Endometrial microvascular endothelial cells (primary cell): ENCODE results near the gene NAP1L1. TPM values are rescaled to one million over a fixed set of nuclear protein-coding genes. Genes with fewer than 3 reads are reported as not detected.

Experiments used
- in situ Hi-C: cut with HindIII; loops from 2 replicates; pipeline ENCODE4 v1.10.0; 2017; ENCODE audit warnings: low sequenced_read_pairs, low pct_unique_long_range_greater_than_20kb; ENCODE audit errors: inconsistent ontology term
- total RNA-seq: library from RNA; depleted of rRNA; stranded (reverse); fragments of >200 nt; gene quantifications from one replicate; pipeline ENCODE4 v1.2.3, GENCODE V29; 2015; ENCODE audit errors: inconsistent ontology term

The NAP1L1 gene, protein sequence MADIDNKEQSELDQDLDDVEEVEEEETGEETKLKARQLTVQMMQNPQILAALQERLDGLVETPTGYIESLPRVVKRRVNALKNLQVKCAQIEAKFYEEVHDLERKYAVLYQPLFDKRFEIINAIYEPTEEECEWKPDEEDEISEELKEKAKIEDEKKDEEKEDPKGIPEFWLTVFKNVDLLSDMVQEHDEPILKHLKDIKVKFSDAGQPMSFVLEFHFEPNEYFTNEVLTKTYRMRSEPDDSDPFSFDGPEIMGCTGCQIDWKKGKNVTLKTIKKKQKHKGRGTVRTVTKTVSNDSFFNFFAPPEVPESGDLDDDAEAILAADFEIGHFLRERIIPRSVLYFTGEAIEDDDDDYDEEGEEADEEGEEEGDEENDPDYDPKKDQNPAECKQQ
- total RNA-seq: 332 TPM

DNA sequence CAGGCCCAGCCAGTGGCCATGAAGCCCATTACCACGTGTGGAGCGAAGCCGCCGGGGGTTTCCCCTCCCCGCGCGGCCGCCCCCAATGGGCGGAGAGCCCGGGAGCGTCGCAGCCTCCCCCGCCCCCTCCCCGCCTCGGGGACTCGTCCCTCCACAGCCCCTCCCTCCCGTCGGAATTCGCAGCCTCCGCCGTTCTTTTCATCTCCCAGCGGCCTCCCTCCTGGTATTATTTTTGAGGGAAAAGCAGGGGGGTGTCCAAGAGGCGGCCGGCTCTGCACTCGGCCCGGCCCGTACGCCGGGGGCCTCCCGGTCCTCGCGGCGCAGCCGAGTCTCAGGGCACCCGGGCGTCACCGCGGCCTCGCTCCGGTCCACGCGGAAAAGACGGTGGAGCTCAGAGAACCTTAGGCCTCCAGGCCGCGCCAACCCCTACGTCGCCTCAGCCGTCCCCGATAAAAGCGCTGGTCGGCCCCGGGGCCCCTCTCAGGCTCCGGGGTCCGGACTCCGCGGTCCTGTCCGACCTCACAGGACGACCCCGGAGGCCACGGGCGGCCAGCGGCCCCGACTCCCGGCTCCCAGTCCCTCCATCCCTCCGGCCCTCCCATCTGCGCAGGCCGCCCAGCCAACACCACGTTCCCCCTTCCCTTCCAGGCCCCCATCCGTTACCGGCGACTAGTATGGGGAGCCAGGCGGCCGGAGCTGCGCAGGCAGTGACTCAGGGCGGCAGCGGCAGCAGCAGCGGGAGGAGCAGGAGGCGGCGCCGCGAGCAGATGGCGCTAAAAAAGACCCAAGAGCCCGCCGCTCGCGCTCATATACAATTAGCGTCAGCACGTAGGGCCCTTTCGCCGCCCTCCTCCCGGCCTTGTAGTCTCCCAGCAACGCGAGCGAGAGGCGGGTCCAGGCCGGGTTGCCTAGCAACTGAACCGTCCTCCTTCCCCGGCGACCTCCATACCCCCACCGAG is at the start of gene NAP1L1:
Gene NAP1L1, minus strand, starts transcription at position 782 of the 959 bp plus-strand sequence. CDS start 10,466 bp downstream, outside the sequence.
- in situ Hi-C loops: no loop called here

DNA sequence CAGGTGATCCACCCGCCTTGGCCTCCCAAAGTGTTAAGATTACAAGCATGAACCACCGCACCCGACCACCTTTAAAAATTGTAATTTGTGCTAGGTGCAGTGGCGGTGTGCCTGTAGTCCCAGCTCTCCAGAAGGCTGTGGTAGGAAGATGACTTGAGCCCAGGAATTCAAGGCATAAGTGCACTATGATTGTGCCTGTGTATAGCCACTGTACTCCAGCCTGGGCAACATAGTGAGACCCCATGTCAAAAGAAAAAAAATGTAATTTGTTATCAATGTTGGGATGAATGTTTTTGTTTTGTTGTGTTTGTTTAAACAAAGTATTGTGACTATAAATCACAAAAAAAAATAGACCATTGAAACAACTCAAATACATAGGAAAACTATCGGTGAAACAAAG is 43.1 kb upstream of the NAP1L1 start:
- in situ Hi-C loops: loop anchor here (25.0 kb wide), 1 partner anchor 210 kb away; the partner anchor contains the start of gene BBS10

DNA sequence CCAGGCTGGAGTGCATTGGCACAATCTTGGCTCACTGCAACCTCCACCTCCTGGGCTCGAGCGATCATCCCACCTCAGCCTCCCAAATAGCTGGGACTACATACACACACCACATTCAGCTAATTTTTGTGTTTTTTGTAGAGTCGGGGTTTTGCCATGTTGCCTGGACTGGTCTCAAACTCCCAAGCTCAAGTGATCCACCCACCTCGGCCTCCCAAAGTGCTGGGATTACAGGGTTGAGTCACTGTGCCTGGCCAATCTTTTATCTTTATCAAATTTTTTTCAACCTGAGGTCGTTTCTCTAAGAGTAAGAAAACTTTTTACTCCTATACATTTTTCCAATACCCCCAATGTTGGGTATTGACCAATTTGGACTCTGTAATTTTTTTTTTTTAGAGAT is 40.0 kb upstream of the NAP1L1 start:
- in situ Hi-C loops: no loop called here

GRCh38 chr12:76123259-76124212 is 39.1 kb upstream of the NAP1L1 start:
- in situ Hi-C loops: no loop called here

- in situ Hi-C loops: no loop called here
Measured at GRCh38 chr12:76119887-76120286, 35.4 kb upstream of the NAP1L1 start.

- in situ Hi-C loops: no loop called here
Measured at GRCh38 chr12:76117751-76118150, 33.3 kb upstream of the NAP1L1 start.

GRCh38 chr12:76117067-76117691 is 32.7 kb upstream of the NAP1L1 start:
- in situ Hi-C loops: no loop called here

DNA sequence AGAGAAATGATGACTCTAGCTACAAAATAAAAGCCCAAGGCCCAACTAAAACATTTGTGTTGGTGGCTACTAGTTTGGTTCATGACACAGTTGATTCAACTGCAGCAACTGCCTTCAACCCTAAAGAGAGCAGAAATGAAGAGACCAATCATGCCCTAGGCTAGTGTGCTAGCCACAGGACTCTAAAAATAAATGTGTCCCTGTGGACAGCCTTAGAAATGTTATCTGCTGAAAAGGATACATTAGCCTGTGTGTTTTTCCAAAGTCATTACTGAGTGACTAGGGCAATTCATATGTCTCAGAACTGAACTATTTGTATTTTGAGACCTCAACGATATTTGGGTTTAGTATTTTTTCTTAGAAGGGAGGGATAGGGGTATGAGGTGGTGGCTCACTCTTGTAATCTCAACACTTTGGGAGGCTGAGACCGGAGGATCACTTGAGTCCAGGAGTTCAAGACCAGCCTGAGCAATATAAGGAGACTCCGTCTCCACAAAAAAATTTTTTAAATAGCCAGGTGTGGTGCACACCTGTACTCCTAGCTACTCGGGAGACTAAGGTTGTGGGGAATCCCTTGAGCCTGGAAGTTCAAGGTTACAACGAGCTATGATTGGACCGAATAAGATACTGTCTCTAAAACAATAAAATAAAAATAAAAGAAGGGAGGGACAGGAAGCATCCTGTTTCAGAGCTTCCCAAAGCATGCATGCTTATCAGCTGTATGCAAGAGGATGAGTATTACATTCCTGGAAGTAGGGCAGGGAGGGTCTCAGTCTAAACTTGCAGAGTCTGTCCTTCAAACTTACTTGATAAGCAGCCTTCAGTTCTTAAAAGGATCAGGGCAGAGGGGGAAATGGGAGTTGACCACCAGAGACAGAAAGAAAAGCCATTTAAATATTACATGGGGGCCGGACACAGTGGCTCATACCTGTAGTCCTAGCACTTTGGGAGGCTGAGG is 29.6 kb upstream of the NAP1L1 start:
- in situ Hi-C loops: no loop called here

- in situ Hi-C loops: no loop called here
Measured at GRCh38 chr12:76111209-76111749, 26.8 kb upstream of the NAP1L1 start.

- in situ Hi-C loops: no loop called here
Measured at GRCh38 chr12:76109879-76110278, 25.4 kb upstream of the NAP1L1 start.

- in situ Hi-C loops: no loop called here
Measured at GRCh38 chr12:76108356-76108755, 23.9 kb upstream of the NAP1L1 start.

DNA sequence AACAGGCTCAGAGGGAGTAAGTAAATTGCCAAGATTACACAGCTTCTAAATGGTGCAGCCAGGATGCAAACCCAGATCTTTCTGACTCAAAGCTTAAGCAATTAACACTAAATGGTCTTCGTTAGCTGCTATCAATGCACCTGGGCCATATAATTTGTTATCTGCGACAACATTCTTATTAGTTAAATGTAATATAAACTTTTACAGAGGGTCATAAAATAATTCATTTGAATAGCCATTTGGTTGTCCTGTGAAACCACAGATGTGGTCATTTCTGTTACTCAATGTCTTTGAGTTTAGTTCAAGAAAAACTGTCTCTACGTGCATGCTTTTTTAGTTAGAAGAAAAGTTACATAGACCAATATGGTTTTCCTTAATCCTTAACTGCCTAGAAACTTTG is 22.1 kb upstream of the NAP1L1 start:
- in situ Hi-C loops: no loop called here

- in situ Hi-C loops: no loop called here
Measured at GRCh38 chr12:76103958-76104357, 19.5 kb upstream of the NAP1L1 start.

DNA sequence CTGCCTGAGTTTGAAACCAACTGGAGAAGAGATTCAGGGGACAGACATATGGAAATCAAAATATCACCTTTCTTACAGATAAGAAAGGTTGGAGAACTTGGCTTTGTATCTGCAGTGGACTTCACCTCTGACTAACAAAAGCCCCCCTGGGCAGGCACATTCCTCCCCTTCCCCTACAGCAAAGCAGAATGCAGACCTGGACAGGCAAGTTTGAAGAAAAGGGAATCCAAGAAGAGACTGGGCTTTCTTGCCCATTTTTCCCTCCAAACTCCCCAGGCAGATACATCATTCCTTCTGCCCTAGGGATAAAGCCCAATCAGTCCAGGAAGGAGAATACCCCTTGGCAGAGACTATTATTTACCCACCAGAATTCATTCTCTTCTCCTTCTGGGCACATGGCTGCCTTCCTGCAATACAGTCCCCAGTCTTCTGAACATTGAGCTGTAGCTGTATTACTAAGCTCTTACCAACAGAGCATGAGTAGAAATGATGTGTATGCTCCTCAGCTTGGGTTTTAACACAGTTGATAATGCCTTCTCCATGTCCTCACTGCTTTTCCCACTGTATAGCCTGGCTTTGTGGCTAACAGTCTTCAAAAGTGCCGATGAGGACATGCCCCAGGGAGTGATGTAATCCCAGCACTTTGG is 17.4 kb upstream of the NAP1L1 start:
- in situ Hi-C loops: no loop called here

GRCh38 chr12:76096079-76096646 is 11.7 kb upstream of the NAP1L1 start:
- in situ Hi-C loops: no loop called here

- in situ Hi-C loops: no loop called here
Measured at GRCh38 chr12:76094754-76095153, 10.3 kb upstream of the NAP1L1 start.
